Gastrocnemius medialis (tissue), 4 donors: ENCODE data around the gene CAMSAP1. TPM values are rescaled to one million over a fixed set of nuclear protein-coding genes. Genes with fewer than 3 reads are reported as not detected.

Source experiments
- ATAC-seq, 2 donors: fragments of 150-250 bp; one replicate each; pipeline ENCODE4 v1.9.1; 2016
- DNase-seq, 2 donors: peaks; one replicate each; pipeline ENCODE4 v3.0.0-alpha.2; 2019
- H3K27ac ChIP-seq, 4 donors: fragments of 200-600 bp; sonication (generic); 1 replicate in 1 of 4; 2 replicates in 3 of 4; pipeline ENCODE4 v1.5.1; 2016 to 2018; ENCODE audit warnings: mild to moderate bottlenecking in 2 of 4, moderate library complexity in 1 of 4
- H3K27me3 ChIP-seq, 3 donors: fragments of 200-600 bp; sonication (generic) in 2 of 3; 1 replicate in 1 of 3; 2 replicates in 2 of 3; pipeline versions ENCODE4 v1.5.1 to v1.6.0; 2016 to 2019; ENCODE audit warnings: mild to moderate bottlenecking in 1 of 3, moderate library complexity in 1 of 3
- H3K36me3 ChIP-seq, 2 donors: fragments of 200-600 bp; sonication (generic) in 1 of 2; one replicate each; pipeline ENCODE4 v1.5.1; 2017 to 2018
- H3K4me1 ChIP-seq, 2 donors: fragments of 200-600 bp; sonication (generic) in 1 of 2; one replicate each; pipeline ENCODE4 v1.5.1; 2016 to 2017; ENCODE audit warnings: mild to moderate bottlenecking in 2 of 2
- H3K4me3 ChIP-seq, 4 donors: fragments of 200-600 bp; sonication (generic) in 3 of 4; 1 replicate in 1 of 4; 2 replicates in 3 of 4; pipeline ENCODE4 v1.5.1; 2016 to 2019; ENCODE audit warnings: mild to moderate bottlenecking in 2 of 4
- H3K9me3 ChIP-seq, 3 donors: fragments of 200-600 bp; sonication (generic) in 2 of 3; 1 replicate in 1 of 3; 2 replicates in 2 of 3; pipeline ENCODE4 v1.5.1; 2016 to 2019
- POLR2A ChIP-seq, 2 donors: fragments of 450-650 bp; IDR thresholded peaks; one replicate each; pipeline ENCODE4 v1.6.1; 2017; ENCODE audit warnings: antibody characterized with exemption in 2 of 2, mild to moderate bottlenecking in 2 of 2, moderate library complexity in 2 of 2
- in situ Hi-C, 4 donors: fragments of 200-750 bp; cut with MboI; loops; one replicate each; pipeline versions ENCODE4 v1.15.0 to v1.8.0; 2017; ENCODE audit warnings: low sequenced_read_pairs in 4 of 4
- intact Hi-C: fragments of 100-400 bp; cut with DNase I; formaldehyde crosslinking; loops from one replicate; pipeline ENCODE4 v1.15.1; 2023; ENCODE audit warnings: low total_unique reads
- total RNA-seq, 4 donors: library from RNA; depleted of rRNA; stranded (reverse); fragments of >200 nt; gene quantifications; one replicate each; pipeline versions ENCODE4 v1.1.0 to v1.2.3, GENCODE V29; 2016
- TF ChIP-seq, protein P1 (sequence below), 5 experiments: fragments of 450-650 bp in 3 of 5; fragments of 200-600 bp in 2 of 5; sonication (generic) in 2 of 5; IDR thresholded peaks in 4 of 5; conservative IDR thresholded peaks in 1 of 5; 1 replicate in 4 of 5; 2 replicates in 1 of 5; pipeline ENCODE4 v1.5.1; 2016 to 2019; ENCODE audit warnings: antibody characterized with exemption in 5 of 5, mild to moderate bottlenecking in 3 of 5, moderate library complexity in 3 of 5

Gene CAMSAP1
- total RNA-seq, 4 donors from 2014 or later: 54.8 to 94.9 (median 82.9) TPM

DNA sequence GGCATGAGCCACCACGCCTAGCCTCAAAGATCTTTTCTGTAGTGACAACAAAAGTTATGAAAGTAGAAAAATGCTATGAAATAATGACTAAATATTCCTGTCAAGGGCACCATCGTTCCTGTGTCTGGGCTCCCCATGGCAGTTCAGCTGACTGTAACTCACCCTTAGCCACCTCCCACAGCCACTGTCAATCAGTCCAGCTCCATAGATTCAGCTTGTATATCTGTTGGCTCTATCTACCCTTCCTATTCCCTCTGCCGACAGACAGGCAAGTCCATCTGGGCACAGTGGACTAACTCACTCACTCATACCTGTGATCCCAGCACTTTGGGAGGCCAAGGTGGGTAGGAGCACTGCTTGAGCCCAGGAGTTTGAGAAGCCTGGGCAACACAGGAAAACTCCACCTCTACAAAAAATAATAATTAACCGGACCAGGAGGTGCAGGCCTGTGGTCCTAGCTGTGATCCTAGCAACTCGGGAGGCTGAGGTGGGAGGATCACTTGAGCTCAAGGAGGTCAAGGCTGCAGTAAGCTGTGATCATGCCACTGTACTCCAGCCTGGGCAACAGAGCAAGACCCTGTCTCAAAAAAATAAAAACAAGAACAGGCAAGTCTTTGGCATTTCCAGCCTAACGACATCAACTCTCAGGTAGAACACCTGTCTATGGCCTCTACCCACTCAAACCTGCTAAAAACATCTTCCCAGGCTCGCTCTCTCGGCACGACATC is 6.2 kb downstream of the CAMSAP1 start:
- no peaks in the 10 kb centered on the region for H3K9me3 ChIP-seq
- no peak overlapping the region for H3K4me3 ChIP-seq
- peak overlapping the region; percentile 89 to 90 (median 90) for H3K27ac ChIP-seq
- DNase-seq: no peak
- in situ Hi-C loops: no loop called here
- H3K36me3 ChIP-seq: no peaks in the 10 kb centered on the region
- intact Hi-C loops: loop anchor here (10.0 kb wide), 1 partner anchor 344 kb away; the partner anchor contains the start of gene QSOX2
- peaks cover 53 to 60% of the 10 kb centered on the region in 2 donors for H3K4me1 ChIP-seq
- no peak for ATAC-seq
- TF ChIP-seq, protein P1, sequence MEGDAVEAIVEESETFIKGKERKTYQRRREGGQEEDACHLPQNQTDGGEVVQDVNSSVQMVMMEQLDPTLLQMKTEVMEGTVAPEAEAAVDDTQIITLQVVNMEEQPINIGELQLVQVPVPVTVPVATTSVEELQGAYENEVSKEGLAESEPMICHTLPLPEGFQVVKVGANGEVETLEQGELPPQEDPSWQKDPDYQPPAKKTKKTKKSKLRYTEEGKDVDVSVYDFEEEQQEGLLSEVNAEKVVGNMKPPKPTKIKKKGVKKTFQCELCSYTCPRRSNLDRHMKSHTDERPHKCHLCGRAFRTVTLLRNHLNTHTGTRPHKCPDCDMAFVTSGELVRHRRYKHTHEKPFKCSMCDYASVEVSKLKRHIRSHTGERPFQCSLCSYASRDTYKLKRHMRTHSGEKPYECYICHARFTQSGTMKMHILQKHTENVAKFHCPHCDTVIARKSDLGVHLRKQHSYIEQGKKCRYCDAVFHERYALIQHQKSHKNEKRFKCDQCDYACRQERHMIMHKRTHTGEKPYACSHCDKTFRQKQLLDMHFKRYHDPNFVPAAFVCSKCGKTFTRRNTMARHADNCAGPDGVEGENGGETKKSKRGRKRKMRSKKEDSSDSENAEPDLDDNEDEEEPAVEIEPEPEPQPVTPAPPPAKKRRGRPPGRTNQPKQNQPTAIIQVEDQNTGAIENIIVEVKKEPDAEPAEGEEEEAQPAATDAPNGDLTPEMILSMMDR (IDR thresholded peaks at IDR 0.05 in 4 of 5, conservative IDR thresholded peaks at IDR 0.05 in 1 of 5): no peak
- TF ChIP-seq POLR2A (IDR thresholded peaks at IDR 0.05): no peak
- no peaks in the 10 kb centered on the region for H3K27me3 ChIP-seq

DNA sequence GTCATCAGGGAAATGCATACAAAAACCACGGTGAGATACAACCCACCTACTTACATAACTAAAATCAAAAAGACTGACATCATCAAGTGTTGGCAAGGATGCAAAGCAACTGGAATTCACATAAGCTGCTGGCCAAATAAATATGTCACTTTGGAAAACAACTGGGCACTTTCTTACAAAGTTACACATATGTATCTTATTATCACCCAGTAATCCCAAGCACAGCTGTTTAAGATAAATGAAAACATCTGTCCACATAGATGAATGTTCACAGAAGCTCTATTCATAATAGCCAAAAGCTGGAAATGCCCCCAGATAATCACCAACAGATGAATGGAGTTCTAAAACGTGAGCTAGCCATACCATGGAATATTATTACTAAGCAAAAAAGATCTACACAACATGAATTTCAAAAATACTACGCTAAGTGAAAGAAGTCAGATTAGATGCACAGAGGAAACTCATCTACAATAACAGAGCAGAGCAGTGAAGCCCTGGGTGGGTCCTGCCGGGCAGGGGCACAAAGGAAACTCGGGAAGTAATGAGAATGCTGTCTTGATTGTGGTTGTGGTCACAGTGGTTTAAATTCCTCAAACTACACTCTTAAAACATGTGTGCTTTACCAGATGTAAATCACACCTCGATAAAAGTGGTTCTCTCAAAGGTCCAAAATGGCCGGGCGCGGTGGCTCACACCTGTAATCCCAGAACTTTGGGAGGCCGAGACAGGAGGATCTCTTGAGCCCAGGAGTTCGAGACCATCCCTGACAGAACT is 8.5 kb downstream of the CAMSAP1 start:
- intact Hi-C loops: no loop called here
- no peaks in the 10 kb centered on the region for H3K9me3 ChIP-seq
- DNase-seq: no peak
- in situ Hi-C loops: no loop called here
- no peak overlapping the region for H3K27ac ChIP-seq
- H3K36me3 ChIP-seq: no peaks in the 10 kb centered on the region
- TF ChIP-seq POLR2A (IDR thresholded peaks at IDR 0.05): no peak
- TF ChIP-seq, protein P1 (IDR thresholded peaks at IDR 0.05 in 4 of 5, conservative IDR thresholded peaks at IDR 0.05 in 1 of 5): no peak
- H3K4me1 ChIP-seq: peaks cover 29 to 48% of the 10 kb centered on the region in 2 donors
- ATAC-seq: no peak
- no peaks in the 10 kb centered on the region for H3K27me3 ChIP-seq
- H3K4me3 ChIP-seq: no peak overlapping the region

DNA sequence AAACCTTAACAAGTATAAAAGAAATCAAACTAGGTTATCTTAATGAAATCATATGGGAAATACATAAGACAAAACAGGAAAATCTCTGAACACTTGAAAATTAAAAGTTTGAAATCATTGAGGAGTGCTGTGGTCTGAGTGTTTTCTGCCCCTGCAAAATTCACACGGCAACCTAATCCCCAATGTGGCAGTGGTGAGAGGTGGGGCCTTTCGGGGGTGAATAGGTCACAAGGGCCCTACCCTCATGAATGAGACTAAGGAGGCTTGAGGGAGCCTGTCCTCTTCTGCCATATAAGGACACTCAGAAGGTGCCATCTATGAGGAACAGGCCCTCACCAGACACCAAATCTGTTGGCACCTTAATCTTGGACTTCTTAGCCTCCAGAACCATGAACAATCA is 10.7 kb downstream of the CAMSAP1 start:
- Histone ChIP-seq H3K9me3 (no peaks in the 10 kb centered on the region), H3K36me3 (no peaks in the 10 kb centered on the region), H3K27me3 (no peaks in the 10 kb centered on the region), H3K4me3 (no peak overlapping the region), H3K27ac (no peak overlapping the region), H3K4me1 (peaks cover 17 to 38% of the 10 kb centered on the region in 2 donors)
- in situ Hi-C loops: no loop called here
- TF ChIP-seq, protein P1 (IDR thresholded peaks at IDR 0.05 in 4 of 5, conservative IDR thresholded peaks at IDR 0.05 in 1 of 5): no peak
- no peak for TF ChIP-seq POLR2A (IDR thresholded peaks at IDR 0.05)
- intact Hi-C loops: no loop called here
- DNase-seq: no peak
- ATAC-seq: no peak

DNA sequence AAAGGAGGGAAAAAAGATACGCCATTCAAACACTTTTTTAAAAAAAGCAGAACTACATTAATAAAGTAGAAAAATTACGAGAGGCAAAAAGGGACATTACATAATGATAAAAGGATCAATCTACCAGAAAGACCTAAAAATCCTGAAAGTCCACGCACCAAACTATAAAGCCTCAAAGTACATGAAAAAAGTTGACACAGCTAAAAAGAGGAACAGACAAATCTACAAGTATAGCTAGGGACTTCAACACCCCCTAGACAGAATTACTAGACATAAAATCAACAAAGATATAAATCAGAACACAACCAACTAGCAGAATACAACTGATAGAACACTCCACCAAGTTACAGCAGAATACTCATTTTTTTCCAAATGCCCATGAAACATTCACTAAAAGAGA is 11.1 kb downstream of the CAMSAP1 start:
- DNase-seq: no peak

More for the DNA sequence above, 11.1 kb downstream of the CAMSAP1 start:
- intact Hi-C loops (no loop called here), in situ Hi-C loops (no loop called here)
- ATAC-seq: no peak
- TF ChIP-seq, protein P1 (IDR thresholded peaks at IDR 0.05 in 4 of 5, conservative IDR thresholded peaks at IDR 0.05 in 1 of 5): no peak
- no peak for TF ChIP-seq POLR2A (IDR thresholded peaks at IDR 0.05)
- H3K4me3 ChIP-seq: no peak overlapping the region
- H3K4me1 ChIP-seq: peaks cover 18 to 38% of the 10 kb centered on the region in 2 donors
- H3K27ac ChIP-seq: no peak overlapping the region
- H3K36me3 ChIP-seq: no peaks in the 10 kb centered on the region
- no peaks in the 10 kb centered on the region for H3K9me3 ChIP-seq
- H3K27me3 ChIP-seq: no peaks in the 10 kb centered on the region
